ENCODE measurements around the gene GSTO2.

Gene GSTO2

GRCh38 chr10:104330168-104331110 lies 61.5 kb downstream of the GSTO2 start:
- DNase-seq: peak; percentile 87 to 90
- TF ChIP-seq CTCF (IDR thresholded peaks at IDR 0.05): no peak
- intact Hi-C loops (cut with DNase I; ENCODE audit: low total_unique reads): no loop called here
- peaks cover 18 to 100% (median 93%) of the 10 kb centered on the region in 4 donors for H3K4me1 ChIP-seq
- peak overlapping the region; percentile 80 to 89 for H3K27ac ChIP-seq
- no peak overlapping the region for H3K4me3 ChIP-seq
- H3K9me3 ChIP-seq: no peaks in the 10 kb centered on the region
- H3K27me3 ChIP-seq: no peaks in the 10 kb centered on the region
- no peaks in the 10 kb centered on the region for H3K36me3 ChIP-seq

DNA sequence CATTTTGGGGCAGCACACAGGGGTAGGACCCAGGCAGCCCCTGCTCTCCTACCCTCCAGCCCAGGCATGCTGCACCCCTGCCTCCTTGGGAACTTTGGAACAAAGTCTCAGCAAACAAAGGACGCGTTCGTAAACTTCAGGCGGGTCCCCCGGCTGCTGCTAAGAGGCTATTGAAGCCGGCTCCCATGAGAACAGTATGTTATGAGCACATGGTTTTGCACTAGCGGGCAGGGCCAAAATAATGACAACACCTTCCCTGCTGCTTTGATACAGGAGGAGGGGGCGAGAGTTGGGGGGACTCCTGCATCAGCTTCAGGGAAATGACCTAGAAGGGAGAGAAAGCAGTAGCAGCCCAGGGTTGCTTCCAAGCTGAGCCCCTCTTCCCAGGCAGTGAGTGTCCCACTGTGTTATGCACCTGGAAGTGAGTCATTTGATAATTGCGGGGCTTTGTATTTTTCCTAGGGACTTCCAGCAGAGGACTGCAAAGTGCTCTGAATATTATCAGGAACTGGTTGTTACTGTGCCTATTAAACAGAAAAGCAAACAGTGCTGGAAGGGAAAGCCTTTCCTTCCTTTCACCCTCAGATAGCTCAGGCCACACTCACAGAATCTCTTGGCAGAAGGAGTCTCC lies 62.3 kb downstream of the GSTO2 start:
- intact Hi-C loops (cut with DNase I; ENCODE audit: low total_unique reads): no loop called here
- peak in 1 of 2 donors; percentile 67 for DNase-seq
- H3K4me1 ChIP-seq: peaks cover 18 to 100% (median 92%) of the 10 kb centered on the region in 4 donors
- H3K27ac ChIP-seq: peak overlapping the region; percentile 80 to 89
- no peaks in the 10 kb centered on the region for H3K9me3 ChIP-seq
- no peak for TF ChIP-seq CTCF (IDR thresholded peaks at IDR 0.05)
- H3K27me3 ChIP-seq: no peaks in the 10 kb centered on the region
- no peak overlapping the region for H3K4me3 ChIP-seq
- no peaks in the 10 kb centered on the region for H3K36me3 ChIP-seq

GRCh38 chr10:104332243-104333031 lies 63.5 kb downstream of the GSTO2 start:
- peaks cover 18 to 93% (median 83%) of the 10 kb centered on the region in 4 donors for H3K4me1 ChIP-seq
- H3K27ac ChIP-seq: peak overlapping the region; percentile 80 to 89
- TF ChIP-seq CTCF (IDR thresholded peaks at IDR 0.05): no peak
- intact Hi-C loops (cut with DNase I; ENCODE audit: low total_unique reads): no loop called here
- no peaks in the 10 kb centered on the region for H3K9me3 ChIP-seq
- no peaks in the 10 kb centered on the region for H3K36me3 ChIP-seq
- DNase-seq: peak in 1 of 2 donors; percentile 55
- H3K4me3 ChIP-seq: no peak overlapping the region
- no peaks in the 10 kb centered on the region for H3K27me3 ChIP-seq

GRCh38 chr10:104333032-104333727 lies 64.2 kb downstream of the GSTO2 start:
- intact Hi-C loops (cut with DNase I; ENCODE audit: low total_unique reads): no loop called here
- Histone ChIP-seq H3K27me3 (no peaks in the 10 kb centered on the region), H3K9me3 (no peaks in the 10 kb centered on the region), H3K4me1 (peaks cover 16 to 86% (median 76%) of the 10 kb centered on the region in 4 donors), H3K36me3 (no peaks in the 10 kb centered on the region), H3K27ac (peak overlapping the region; percentile 80 to 89), H3K4me3 (no peak overlapping the region)
- no peak for TF ChIP-seq CTCF (IDR thresholded peaks at IDR 0.05)
- DNase-seq: peak in 1 of 2 donors; percentile 65

All from tibial artery (tissue), 4 donors.